ENCODE data around the gene DLEC1.

The DLEC1 gene

DNA sequence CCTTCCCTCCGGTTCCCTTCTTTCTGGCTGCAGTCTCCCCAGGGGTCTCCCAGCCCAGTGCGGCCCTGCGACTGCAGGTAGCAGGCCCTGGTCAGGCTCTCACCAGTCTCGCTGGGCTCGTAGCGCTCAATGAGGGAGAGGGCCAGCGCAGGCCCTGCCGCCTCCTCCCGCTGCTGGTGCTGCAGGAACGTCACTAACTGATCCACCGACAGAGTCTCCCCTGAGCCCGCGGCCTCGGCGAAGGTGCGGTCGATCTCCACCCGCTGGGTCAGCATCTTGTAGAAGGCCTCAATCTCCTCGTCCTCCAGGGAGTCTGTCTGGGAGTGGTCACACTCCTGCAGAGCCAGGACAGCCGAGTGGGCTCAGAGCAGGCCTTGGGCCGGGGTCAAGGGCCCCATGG is 27.9 kb upstream of the DLEC1 start:
- no peak for DNase-seq (ENCODE audit: extremely low read depth, insufficient read length)
- no peak for TF ChIP-seq CTCF (IDR thresholded peaks at IDR 0.05; ENCODE audit: insufficient read depth, low read length, poor library complexity, severe bottlenecking)
- Histone ChIP-seq H3K36me3 (ENCODE audit: control insufficient read depth, insufficient read depth, low read length) (peaks cover 4% of the 10 kb centered on the region), H3K27me3 (replicated peaks; ENCODE audit: control insufficient read depth, insufficient read depth, low read length) (no peaks in the 10 kb centered on the region), H3K4me3 (replicated peaks; ENCODE audit: low read depth, low read length) (no peak overlapping the region)

- H3K36me3 ChIP-seq (ENCODE audit: control insufficient read depth, insufficient read depth, low read length), result no peaks in the 10 kb centered on the region
- TF ChIP-seq CTCF (IDR thresholded peaks at IDR 0.05; ENCODE audit: insufficient read depth, low read length, poor library complexity, severe bottlenecking), result no peak
- H3K4me3 ChIP-seq (replicated peaks; ENCODE audit: low read depth, low read length), result no peak overlapping the region
- DNase-seq (ENCODE audit: extremely low read depth, insufficient read length), result no peak
- no peaks in the 10 kb centered on the region for H3K27me3 ChIP-seq (replicated peaks; ENCODE audit: control insufficient read depth, insufficient read depth, low read length)
Measured at GRCh38 chr3:38015485-38015884, 23.5 kb upstream of the DLEC1 start.

DNA sequence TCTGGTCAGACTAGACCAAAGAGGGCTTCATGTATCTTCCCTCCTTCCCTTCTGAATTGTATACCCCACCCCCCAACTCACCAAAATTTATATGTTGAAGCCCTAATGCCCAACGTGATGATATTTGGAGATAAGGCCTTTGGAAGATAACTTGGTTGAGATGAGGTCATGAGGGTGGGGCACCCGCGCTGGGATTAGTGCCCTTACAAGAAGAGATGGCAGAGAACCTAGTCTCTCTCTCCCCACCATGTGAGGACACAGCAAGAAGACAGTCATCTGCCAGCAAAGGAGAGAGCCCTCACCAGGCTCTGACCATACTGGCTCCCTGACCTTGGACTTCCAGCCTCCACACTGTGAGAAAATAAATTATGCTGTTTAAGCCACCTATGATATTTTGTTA is 23.0 kb upstream of the DLEC1 start:
- no peak for DNase-seq (ENCODE audit: extremely low read depth, insufficient read length)
- Histone ChIP-seq H3K36me3 (ENCODE audit: control insufficient read depth, insufficient read depth, low read length) (no peaks in the 10 kb centered on the region), H3K27me3 (replicated peaks; ENCODE audit: control insufficient read depth, insufficient read depth, low read length) (no peaks in the 10 kb centered on the region), H3K4me3 (replicated peaks; ENCODE audit: low read depth, low read length) (no peak overlapping the region)
- TF ChIP-seq CTCF (IDR thresholded peaks at IDR 0.05; ENCODE audit: insufficient read depth, low read length, poor library complexity, severe bottlenecking), result no peak

- DNase-seq (ENCODE audit: extremely low read depth, insufficient read length), result no peak
- TF ChIP-seq CTCF (IDR thresholded peaks at IDR 0.05; ENCODE audit: insufficient read depth, low read length, poor library complexity, severe bottlenecking), result no peak
- no peak overlapping the region for H3K4me3 ChIP-seq (replicated peaks; ENCODE audit: low read depth, low read length)
- no peaks in the 10 kb centered on the region for H3K27me3 ChIP-seq (replicated peaks; ENCODE audit: control insufficient read depth, insufficient read depth, low read length)
- H3K36me3 ChIP-seq (ENCODE audit: control insufficient read depth, insufficient read depth, low read length), result no peaks in the 10 kb centered on the region
Measured at GRCh38 chr3:38016410-38016809, 22.6 kb upstream of the DLEC1 start.

DNA sequence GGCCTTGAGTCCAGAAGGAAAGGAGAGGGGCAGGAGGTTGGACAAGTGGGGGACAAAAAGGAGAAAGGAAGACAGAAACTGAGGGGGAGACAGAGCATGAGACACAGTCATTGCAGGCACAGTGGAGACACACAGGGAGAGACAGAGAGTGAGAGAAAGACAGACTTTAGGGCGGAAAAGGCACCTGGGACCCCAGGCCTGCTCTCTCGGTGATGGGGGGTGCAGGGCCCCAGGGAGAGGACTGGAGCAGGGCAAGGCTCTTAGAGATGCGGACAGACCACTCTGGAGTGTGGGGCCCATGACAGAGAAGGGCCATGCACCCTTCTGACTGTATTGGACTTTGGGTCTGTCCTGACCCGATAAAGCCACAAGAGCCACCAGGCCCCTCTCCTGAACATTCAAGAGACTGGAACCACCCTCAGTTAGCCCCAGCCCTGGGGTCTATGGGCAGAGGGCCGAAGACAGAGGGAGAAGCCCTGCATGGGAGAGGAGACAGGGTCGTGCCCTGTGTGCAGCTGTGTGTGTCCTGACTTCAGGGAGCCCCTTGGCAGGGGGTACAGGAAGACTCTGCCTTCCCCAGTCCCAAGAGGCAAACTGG is 22.1 kb upstream of the DLEC1 start:
- no peak for DNase-seq (ENCODE audit: extremely low read depth, insufficient read length)
- Histone ChIP-seq H3K27me3 (replicated peaks; ENCODE audit: control insufficient read depth, insufficient read depth, low read length) (no peaks in the 10 kb centered on the region), H3K4me3 (replicated peaks; ENCODE audit: low read depth, low read length) (no peak overlapping the region), H3K36me3 (ENCODE audit: control insufficient read depth, insufficient read depth, low read length) (no peaks in the 10 kb centered on the region)
- no peak for TF ChIP-seq CTCF (IDR thresholded peaks at IDR 0.05; ENCODE audit: insufficient read depth, low read length, poor library complexity, severe bottlenecking)
